Stimulated activated CD8-positive, alpha-beta memory T cell treated with anti-CD3 and anti-CD28 coated beads, Interleukin-15, amount 100 ng/mL, for 24 hours (primary cell): ENCODE data around the gene KRTAP5-7.
"Not testable (repeated sequence)": the region's sequence is repeated elsewhere in the genome, so short reads cannot be mapped to it uniquely, and the experiment has no call there.

Source experiments
- DNase-seq: peaks from one replicate; pipeline ENCODE4 v3.0.0-alpha.2; 2020; ENCODE audit warnings: low read depth

Gene KRTAP5-7

GRCh38 chr11:71526796-71527575 is at the start of gene KRTAP5-7:
Gene KRTAP5-7 (plus strand): TSS chr11:71527267. CDS start chr11:71527301, 34 bp downstream.
- DNase-seq = not testable (repeated sequence)

- DNase-seq = no peak
These were observed 49.2 kb upstream of the KRTAP5-7 start for GRCh38 chr11:71477641-71478527.

GRCh38 chr11:71478528-71478840 is 48.6 kb upstream of the KRTAP5-7 start:
- DNase-seq = no peak

- DNase-seq = no peak
These were observed 45.7 kb upstream of the KRTAP5-7 start for GRCh38 chr11:71481101-71481960.

GRCh38 chr11:71482216-71482615 is 44.9 kb upstream of the KRTAP5-7 start:
- DNase-seq = no peak

GRCh38 chr11:71482746-71483364 is 44.2 kb upstream of the KRTAP5-7 start:
- no peak for DNase-seq

GRCh38 chr11:71483692-71484091 is 43.4 kb upstream of the KRTAP5-7 start:
- DNase-seq = no peak

- DNase-seq = no peak
These were observed 42.6 kb upstream of the KRTAP5-7 start for GRCh38 chr11:71484248-71485062.

GRCh38 chr11:71485063-71485399 is 42.0 kb upstream of the KRTAP5-7 start:
- DNase-seq = no peak

GRCh38 chr11:71485466-71485865 is 41.6 kb upstream of the KRTAP5-7 start:
- no peak for DNase-seq

- DNase-seq = no peak
These were observed 40.7 kb upstream of the KRTAP5-7 start for GRCh38 chr11:71486320-71486719.

GRCh38 chr11:71488681-71489270 is 38.3 kb upstream of the KRTAP5-7 start:
- no peak for DNase-seq

- no peak for DNase-seq
These were observed 37.6 kb upstream of the KRTAP5-7 start for GRCh38 chr11:71489311-71490043.

- no peak for DNase-seq
These were observed 36.9 kb upstream of the KRTAP5-7 start for GRCh38 chr11:71490044-71490730.

GRCh38 chr11:71490731-71491390 is 36.2 kb upstream of the KRTAP5-7 start:
- DNase-seq = no peak

- no peak for DNase-seq
These were observed 35.5 kb upstream of the KRTAP5-7 start for GRCh38 chr11:71491531-71491930.

- no peak for DNase-seq
These were observed 35.1 kb upstream of the KRTAP5-7 start for GRCh38 chr11:71491940-71492339.

GRCh38 chr11:71495286-71496230 is 31.5 kb upstream of the KRTAP5-7 start:
- DNase-seq = no peak
